ENCODE data around the gene HIVEP1.
A peak's percentile ranks its signal among the peaks of the same experiment; 100 is the strongest.

Gene HIVEP1

DNA sequence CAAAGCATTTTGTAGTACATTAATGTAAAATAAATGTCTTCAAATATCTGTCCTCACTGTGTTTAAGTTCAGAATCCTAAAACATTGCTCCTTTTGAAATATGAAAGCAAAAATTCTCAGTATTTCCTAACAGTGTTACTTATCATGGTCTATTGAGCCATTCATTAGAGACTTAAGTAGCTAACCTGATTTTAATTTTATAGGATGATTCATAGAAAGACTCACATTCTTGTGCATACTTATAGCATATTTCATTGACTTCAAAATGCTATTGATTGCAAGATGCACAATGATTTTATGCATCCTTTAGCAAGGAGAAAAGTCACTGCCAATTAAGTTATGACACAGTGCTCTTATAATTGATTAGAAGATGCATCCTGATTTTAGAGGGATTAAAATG lies 85.7 kb downstream of the HIVEP1 start:
- H3K27me3 Mint-ChIP-seq (ENCODE audit: low read depth, poor library complexity), result no peaks in the 10 kb centered on the region
- TF ChIP-seq, protein P1, sequence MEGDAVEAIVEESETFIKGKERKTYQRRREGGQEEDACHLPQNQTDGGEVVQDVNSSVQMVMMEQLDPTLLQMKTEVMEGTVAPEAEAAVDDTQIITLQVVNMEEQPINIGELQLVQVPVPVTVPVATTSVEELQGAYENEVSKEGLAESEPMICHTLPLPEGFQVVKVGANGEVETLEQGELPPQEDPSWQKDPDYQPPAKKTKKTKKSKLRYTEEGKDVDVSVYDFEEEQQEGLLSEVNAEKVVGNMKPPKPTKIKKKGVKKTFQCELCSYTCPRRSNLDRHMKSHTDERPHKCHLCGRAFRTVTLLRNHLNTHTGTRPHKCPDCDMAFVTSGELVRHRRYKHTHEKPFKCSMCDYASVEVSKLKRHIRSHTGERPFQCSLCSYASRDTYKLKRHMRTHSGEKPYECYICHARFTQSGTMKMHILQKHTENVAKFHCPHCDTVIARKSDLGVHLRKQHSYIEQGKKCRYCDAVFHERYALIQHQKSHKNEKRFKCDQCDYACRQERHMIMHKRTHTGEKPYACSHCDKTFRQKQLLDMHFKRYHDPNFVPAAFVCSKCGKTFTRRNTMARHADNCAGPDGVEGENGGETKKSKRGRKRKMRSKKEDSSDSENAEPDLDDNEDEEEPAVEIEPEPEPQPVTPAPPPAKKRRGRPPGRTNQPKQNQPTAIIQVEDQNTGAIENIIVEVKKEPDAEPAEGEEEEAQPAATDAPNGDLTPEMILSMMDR (IDR thresholded peaks at IDR 0.05), result no peak
- no peak overlapping the region for H3K27ac Mint-ChIP-seq
- DNase-seq, result no peak
- no peaks in the 10 kb centered on the region for H3K9me3 Mint-ChIP-seq
- no peak overlapping the region for H3K4me3 Mint-ChIP-seq
- H3K4me1 Mint-ChIP-seq, result peaks cover 17% of the 10 kb centered on the region
- peaks cover 39% of the 10 kb centered on the region for H3K36me3 Mint-ChIP-seq (ENCODE audit: low read depth)

DNA sequence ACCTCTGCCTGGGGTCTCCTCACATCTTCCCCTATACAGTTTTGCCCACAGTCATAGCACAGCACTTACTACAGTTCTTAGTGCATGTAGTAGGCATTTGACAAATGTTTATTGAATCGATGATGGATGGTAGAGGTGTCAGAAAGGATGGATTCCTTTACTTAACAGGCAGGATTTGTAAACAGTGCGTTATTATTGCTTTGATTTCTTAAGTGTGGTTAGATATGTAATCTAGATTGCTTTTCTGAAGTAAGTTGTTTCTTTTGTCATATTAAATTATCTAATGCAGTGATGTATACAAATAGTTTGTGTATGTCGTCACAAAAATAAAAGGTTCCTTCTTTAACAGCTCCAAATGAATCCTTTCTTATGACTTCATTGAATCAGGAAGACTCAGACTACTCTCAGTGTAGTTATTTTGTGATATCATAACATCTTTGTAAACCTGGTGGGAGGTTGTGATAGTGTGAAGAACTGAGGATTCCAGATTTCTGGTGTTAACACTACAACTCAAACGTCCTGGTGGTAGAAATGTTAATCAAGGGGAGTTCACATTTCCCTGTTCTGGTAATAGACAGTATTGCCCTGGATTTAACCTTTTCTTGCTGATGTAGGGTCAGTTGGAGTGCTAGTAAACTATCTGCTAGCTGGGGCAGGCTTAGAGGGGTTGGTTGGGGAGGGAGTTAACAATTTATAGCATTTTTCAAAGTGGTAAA lies 87.7 kb downstream of the HIVEP1 start:
- peaks cover 27% of the 10 kb centered on the region for H3K36me3 Mint-ChIP-seq (ENCODE audit: low read depth)
- no peaks in the 10 kb centered on the region for H3K9me3 Mint-ChIP-seq
- no peak overlapping the region for H3K4me3 Mint-ChIP-seq
- peaks cover 17% of the 10 kb centered on the region for H3K4me1 Mint-ChIP-seq
- H3K27me3 Mint-ChIP-seq (ENCODE audit: low read depth, poor library complexity), result no peaks in the 10 kb centered on the region
- TF ChIP-seq, protein P1 (IDR thresholded peaks at IDR 0.05), result no peak
- DNase-seq, result no peak
- peak overlapping the region; percentile 72 for H3K27ac Mint-ChIP-seq

DNA sequence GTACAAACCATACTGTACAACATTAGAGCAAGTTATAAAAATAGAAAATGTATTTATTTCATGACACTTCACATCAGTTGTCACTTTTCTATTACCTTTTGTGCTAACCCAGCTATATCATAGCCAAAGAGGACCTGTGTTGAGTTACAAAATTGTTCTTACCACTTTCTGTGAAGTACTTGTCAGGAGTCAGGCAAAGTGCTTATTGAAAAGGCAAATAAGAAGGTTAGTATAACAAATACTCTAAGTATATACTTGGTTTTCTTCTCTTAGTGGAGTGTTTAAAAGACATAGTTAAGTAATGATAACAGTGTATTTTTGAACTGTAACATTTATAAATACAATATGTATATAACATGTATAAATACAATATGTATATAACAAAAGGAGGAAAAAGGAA lies 88.9 kb downstream of the HIVEP1 start:
- peaks cover 17% of the 10 kb centered on the region for H3K4me1 Mint-ChIP-seq
- no peak overlapping the region for H3K27ac Mint-ChIP-seq
- H3K27me3 Mint-ChIP-seq (ENCODE audit: low read depth, poor library complexity), result no peaks in the 10 kb centered on the region
- TF ChIP-seq, protein P1 (IDR thresholded peaks at IDR 0.05), result no peak
- peaks cover 30% of the 10 kb centered on the region for H3K36me3 Mint-ChIP-seq (ENCODE audit: low read depth)
- DNase-seq, result no peak
- no peaks in the 10 kb centered on the region for H3K9me3 Mint-ChIP-seq
- H3K4me3 Mint-ChIP-seq, result no peak overlapping the region

DNA sequence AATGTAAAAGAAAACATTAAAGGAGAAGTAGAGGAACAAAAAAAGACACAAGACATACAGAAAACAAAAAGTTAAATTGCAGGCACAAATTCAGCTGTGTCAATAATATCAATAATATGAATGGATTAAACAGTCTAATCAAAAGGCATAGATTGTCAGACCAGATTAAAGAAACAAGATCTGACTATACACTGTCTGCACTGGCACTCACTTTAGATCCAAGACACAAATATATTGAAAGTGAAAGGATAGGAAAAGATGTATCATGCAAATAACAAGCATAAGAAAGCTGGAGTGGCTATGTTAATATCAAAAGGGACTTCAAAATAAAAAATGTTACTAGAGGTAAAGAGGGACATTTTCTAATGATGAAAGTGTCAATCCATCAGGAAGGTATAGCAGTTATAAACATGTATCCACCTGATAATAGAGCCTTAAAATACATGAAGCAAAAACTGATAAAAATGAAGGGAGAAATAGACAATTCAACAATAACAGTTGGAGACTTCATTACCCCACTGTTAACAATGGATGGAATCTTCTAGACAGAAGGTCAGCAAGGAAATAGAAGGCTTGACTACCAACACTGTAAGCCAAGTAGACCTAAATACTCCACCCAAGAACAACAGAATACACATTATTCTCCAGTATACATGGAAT lies 89.7 kb downstream of the HIVEP1 start:
- Mint-ChIP-seq H3K36me3 (ENCODE audit: low read depth) (peaks cover 36% of the 10 kb centered on the region), H3K27ac (no peak overlapping the region), H3K9me3 (no peaks in the 10 kb centered on the region), H3K4me1 (peaks cover 17% of the 10 kb centered on the region), H3K4me3 (no peak overlapping the region), H3K27me3 (ENCODE audit: low read depth, poor library complexity) (no peaks in the 10 kb centered on the region)
- DNase-seq, result no peak
- TF ChIP-seq, protein P1 (IDR thresholded peaks at IDR 0.05), result no peak

DNA sequence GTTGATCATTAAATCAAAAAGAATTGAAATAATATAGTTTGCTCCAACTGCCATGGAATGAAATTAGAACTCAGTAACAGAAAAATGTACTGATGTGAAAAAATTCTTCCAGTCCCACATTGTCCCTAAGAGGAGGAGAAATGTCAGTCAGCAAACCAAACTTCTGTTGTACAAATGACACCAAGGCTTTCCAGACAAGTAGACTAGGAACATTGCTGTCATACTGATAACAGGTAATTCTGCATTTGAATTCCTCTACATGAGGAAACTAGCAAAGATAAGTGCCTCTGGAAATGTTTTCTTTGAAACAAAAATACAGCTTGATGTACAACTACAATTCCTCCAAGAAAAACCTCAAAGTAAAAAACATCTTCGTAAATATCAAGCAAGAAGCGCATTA lies 90.2 kb downstream of the HIVEP1 start:
- no peak for DNase-seq
- TF ChIP-seq, protein P1 (IDR thresholded peaks at IDR 0.05), result no peak
- Mint-ChIP-seq H3K4me3 (no peak overlapping the region), H3K27ac (no peak overlapping the region), H3K36me3 (ENCODE audit: low read depth) (peaks cover 41% of the 10 kb centered on the region), H3K9me3 (no peaks in the 10 kb centered on the region), H3K27me3 (ENCODE audit: low read depth, poor library complexity) (peaks cover 2% of the 10 kb centered on the region), H3K4me1 (peaks cover 17% of the 10 kb centered on the region)

DNA sequence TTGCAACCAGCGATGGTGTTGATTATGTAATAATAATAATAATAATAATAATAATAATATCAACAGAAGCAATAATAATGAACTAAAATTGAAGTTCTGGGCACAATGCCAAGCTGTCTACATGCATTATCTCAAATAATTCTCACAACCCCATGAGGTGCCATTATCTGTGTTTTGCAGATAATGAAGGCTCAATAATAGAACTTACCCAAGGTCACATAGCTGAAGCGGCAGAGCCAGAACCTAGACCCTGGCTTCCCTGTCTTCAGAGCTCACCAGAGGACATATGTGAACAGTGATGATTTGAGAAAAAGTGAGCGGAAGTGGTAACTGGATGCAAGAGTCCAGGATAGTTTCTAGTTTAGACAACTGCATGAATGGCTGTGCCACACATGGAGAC lies 91.0 kb downstream of the HIVEP1 start:
- H3K9me3 Mint-ChIP-seq, result no peaks in the 10 kb centered on the region
- no peak for DNase-seq
- H3K4me3 Mint-ChIP-seq, result no peak overlapping the region
- peaks cover 17% of the 10 kb centered on the region for H3K4me1 Mint-ChIP-seq
- H3K27me3 Mint-ChIP-seq (ENCODE audit: low read depth, poor library complexity), result peaks cover 4% of the 10 kb centered on the region
- peak overlapping the region; percentile 58 for H3K27ac Mint-ChIP-seq
- peaks cover 43% of the 10 kb centered on the region for H3K36me3 Mint-ChIP-seq (ENCODE audit: low read depth)
- TF ChIP-seq, protein P1 (IDR thresholded peaks at IDR 0.05), result no peak
